ENCODE results near the gene TNFSF18.
"Not testable (repeated sequence)": the region's sequence is repeated elsewhere in the genome, so short reads cannot be mapped to it uniquely, and the experiment has no call there.

Gene TNFSF18, protein sequence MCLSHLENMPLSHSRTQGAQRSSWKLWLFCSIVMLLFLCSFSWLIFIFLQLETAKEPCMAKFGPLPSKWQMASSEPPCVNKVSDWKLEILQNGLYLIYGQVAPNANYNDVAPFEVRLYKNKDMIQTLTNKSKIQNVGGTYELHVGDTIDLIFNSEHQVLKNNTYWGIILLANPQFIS

DNA sequence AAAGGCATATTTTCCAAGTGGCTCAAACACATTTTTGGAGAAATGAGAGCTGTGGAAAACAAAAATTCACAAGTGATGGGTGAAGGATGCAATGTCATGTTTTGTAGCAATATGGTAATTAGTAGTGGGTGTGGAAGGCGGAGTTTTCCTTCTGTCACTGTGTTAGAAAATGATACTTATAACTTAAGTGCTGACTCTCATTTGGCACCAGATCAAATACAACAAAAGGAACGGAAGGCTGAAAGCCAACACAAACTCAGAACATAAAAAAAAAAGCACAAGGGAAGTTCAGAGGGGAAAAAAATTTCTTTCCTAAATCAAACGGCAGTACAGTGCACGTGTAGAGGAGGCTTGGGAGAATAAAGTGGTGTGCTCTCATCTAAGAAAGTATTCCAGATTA is at the start of gene TNFSF18:
TNFSF18 (minus strand) TSS at position 77 of the 400 bp plus-strand sequence; CDS start at position 32, 45 bp downstream.
- DNase-seq (ENCODE audit: low read depth, low spot score) = no peak

DNA sequence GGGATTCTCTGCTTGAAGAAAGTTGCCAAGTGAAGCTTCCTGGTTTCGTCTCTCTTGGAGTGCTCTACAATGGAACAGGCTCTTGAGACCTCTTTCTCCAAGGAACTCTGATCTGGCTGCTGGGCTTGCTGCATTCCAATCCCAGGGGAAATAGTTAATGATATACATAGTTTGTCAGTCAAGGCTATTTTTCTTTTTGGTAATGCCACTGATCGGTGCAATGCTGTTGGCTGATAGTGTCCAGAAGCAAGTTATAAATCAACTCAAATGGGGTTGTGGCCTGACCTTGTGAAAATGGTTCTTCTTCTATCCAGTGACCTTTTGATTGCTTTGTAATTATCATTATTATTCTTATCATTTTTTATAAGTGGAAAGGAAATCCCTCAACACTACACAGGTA is 48.4 kb upstream of the TNFSF18 start:
- no peak for DNase-seq (ENCODE audit: low read depth, low spot score)

DNA sequence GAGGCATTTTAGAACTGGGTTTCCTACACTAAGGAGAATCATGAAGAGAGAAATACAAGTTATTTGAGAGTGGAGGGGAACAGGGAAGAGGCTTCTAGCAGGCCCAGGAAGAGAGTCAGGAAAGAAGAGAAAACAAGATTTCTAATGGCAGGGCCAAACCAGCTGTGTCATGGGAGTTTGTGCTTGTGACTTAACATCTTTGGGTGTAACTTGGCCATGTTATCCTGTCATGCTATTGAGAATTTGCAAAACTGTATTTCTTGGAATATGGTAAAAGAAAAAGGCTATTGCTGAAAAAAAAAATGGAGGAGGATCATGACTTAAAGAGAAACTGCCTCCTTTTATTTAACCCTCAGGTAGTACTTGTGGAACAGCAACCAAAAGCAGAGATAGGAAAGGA is 47.4 kb upstream of the TNFSF18 start:
- no peak for DNase-seq (ENCODE audit: low read depth, low spot score)

DNA sequence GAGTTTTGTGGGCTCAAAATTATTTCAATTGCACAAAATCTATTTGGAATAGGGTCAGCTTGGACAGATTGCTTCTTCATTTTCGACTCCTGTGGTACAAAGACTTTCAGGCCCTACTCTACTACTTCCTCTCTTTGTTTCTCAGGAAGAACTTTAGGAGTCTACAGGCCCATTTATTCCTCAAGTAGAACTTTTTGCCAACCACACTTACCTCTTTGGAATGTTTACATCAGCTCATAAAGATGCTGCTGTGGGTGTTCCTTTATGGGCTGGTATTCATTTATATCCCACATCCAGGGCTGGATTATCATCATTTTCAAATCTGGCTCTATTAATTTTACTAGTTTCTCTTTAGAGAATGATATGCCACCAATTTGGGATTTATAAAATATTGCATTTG is 46.3 kb upstream of the TNFSF18 start:
- no peak for DNase-seq (ENCODE audit: low read depth, low spot score)

DNA sequence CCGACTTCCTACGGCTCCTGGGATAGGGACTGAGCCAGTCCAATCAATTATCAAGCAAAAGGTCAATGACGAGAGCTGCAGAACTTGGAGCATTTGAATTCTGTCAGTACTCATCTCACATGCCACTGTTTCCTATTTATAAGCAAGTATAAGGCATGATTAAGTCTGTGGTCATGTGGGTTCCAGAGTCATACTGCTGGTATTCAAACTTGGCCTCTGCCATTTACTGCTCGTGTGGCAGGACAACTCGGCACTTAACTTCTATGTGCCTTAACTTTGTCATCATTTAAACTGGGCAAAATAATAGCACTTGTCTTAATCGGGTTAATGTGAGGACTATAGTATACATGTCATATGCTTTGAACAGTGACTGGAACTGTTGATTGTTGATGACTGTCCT is 44.9 kb upstream of the TNFSF18 start:
- DNase-seq (ENCODE audit: low read depth, low spot score) = no peak

DNA sequence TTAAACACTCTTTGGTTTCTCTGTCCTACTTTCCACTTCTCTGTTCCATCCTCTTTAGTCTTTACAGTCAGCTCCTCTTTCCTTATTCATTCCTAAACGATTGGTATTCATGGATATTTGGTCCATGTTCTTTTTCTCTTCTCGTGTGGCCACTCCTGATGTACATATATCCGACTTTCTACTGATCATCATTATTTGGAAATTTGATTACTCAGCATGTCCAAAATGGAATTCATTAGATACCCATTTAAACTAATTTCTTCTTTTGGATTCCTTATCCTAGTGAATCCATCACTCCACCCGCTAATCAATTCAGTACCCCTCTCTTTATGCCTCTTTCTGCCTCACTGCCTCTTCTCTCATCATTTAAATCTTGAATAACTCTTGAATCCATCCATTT is 43.8 kb upstream of the TNFSF18 start:
- no peak for DNase-seq (ENCODE audit: low read depth, low spot score)

DNA sequence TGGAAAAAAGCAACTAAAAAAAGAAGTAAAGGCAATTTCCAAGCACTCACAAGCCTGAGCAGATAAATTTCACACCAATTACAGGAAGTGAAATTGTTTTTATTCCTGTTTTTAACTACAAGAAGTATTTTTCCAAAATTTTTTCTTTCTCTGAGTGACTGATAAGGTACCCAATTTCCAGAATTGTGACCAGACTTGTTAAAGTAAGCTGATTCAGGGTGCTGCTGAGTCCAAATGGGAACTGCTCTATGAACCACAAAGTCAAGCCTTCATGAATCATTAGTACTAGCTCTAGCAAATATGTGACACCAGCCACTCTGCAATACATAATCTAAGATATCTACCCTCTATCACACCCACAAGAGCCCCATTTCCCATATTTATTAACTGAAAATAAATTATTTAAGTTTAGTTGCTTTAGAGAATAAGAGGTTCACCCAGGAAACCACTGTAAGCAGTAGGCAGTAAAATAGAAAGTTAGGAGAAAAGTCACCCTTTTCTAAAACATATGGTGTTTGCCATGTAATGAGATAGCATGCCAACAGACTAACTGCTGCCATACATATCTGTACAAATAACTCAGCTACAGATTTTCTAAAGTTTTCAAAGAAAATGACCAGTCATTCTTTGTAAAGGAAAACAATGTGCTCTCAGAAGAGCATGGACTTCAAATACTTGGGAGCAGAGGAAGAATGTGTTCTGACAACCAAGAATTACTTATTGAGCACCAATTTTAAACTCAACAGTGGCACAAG is 43.1 kb upstream of the TNFSF18 start:
- no peak for DNase-seq (ENCODE audit: low read depth, low spot score)

DNA sequence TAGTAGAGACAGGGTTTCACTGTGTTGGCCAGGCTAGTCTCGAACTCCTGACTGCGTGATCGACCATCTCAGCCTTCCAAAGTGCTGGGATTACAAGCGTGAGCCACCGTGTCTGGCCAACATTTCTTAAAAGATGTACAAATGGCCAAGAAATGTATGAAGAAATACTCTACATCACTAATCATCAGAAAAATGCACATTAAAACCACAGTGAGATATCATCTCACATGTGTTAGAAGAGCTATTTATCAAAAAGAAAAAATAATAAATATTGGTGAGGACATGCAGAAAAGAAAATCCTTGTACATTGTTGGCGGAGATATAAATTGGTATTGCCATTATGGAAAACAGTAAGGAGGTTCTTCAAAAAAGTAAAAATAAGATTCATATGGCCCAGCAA is 33.6 kb upstream of the TNFSF18 start:
- DNase-seq (ENCODE audit: low read depth, low spot score) = no peak

DNA sequence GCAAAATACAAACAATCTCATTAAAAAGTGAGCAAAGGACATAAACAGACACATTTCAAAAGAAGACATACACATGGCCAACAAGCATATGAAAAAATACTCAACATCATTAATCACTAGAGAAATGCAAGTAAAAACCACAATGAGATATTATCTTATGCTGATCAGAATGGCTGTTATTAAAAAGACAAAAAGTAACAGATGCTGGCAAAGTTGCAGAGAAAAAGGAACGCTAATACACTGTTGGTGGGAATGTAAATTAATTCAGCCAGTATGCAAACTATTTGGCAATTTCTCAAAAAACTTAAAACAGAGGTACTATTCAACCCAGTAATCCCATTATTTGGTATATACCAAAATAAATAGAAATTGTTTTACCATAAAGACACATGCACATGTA is 32.2 kb upstream of the TNFSF18 start:
- no peak for DNase-seq (ENCODE audit: low read depth, low spot score)

DNA sequence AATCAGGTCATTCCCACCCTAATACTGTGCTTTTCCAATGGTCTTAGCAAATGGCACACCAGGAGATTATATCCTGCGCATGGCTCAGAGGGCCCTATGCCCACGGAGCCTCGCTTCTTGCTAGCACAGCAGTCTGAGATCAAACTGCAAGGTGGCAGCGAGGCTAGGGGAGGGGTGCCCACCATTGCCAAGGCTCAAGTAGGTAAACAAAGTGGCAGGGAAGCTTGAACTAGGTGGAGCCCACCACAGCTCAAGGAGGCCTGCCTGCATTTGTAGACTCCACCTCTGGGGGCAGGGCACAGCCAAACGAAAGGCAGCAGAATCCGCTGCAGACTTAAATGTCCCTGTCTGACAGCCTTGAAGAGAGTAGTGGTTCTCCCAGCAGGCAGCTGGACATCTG is 23.5 kb upstream of the TNFSF18 start:
- not testable (repeated sequence) for DNase-seq (ENCODE audit: low read depth, low spot score)

DNA sequence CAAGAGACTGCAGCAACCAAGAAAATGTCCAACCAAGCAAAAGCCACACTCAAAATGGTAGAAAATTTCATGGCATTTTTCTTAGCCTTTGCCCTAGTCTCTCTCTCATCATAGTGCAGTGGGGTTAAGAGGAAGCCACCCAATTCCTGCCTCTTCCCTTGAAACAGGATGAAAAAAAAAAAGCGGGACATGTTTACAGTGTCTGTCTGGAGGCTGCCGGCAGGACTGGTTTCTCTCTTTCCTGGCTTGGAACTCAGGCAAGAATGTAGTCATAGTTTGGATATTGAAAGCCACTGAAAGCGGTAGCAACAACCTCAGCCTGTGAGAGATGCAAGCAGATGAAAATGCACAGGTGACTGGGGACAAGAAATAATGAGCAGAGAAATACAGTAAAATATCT is 13.3 kb upstream of the TNFSF18 start:
- DNase-seq (ENCODE audit: low read depth, low spot score) = no peak

DNA sequence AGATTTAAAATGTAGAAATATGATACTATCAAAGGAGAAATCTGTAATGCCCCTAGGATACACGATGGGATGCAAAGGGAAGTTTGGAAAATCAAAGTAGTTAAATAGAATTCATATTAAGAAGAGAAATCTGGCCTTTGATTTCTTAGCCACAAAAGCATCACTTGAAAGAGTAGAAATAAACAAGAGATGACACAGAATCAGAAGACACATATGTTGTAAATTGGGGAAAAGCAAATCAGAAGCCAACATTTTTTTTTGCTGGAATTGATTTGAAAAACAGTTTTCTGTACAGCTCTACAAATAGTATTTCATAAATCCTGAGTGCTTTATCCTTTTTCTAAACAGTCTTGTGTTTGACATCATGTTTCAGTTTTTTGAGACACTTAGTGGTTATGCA is 12.4 kb upstream of the TNFSF18 start:
- no peak for DNase-seq (ENCODE audit: low read depth, low spot score)

DNA sequence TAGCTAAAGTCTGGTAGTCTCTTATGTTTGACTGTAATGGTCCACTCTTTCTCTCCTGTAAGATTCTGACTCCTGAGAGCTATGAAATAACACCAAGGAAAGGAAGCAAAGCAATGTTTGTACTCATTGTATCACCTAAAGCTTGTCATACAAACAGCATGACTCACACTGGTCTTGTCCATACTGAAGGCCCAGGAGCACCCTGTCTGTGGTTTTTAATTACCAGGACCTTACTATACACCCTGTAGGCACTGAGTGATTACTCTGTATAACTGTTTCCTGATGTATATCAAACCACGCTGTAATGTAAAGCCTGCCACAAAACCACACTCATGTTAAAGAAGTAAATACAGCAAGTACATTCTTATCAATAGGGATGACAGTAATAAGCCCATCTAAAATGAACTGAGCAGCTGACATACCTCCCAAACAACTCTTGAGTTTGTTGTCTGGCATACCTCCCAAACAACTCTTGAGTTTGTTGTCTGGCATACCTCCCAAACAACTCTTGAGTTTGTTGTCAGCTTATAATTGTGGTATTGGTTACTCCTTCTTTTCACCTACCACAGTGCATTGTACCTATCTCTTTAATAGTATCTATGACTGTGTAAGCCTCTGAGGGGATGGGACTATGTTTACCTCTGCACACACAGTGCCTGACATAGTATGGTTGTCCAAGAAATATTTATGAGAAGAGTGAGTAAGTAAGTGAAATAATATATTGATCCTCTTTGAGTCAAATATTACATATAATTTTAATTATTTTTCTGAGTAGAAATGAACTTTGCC is 11.6 kb upstream of the TNFSF18 start:
- no peak for DNase-seq (ENCODE audit: low read depth, low spot score)

DNA sequence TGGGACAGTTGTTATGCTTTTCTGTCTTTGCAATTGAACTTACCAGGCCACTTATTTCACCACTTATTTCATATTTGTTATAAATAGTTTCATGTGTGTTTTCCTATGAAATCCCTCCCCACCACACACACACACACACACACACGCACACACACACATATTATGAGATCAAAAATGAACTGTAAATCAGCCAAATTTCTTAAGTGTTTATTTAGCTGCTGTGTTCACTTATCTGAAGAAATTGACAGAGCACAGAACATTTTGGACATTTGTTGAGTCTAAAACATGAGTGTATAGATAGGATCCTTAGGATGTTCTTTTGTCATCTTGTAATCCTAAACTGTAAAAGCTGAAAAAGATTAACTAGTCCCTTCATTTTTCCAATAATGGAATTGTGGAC is 7.8 kb upstream of the TNFSF18 start:
- no peak for DNase-seq (ENCODE audit: low read depth, low spot score)

DNA sequence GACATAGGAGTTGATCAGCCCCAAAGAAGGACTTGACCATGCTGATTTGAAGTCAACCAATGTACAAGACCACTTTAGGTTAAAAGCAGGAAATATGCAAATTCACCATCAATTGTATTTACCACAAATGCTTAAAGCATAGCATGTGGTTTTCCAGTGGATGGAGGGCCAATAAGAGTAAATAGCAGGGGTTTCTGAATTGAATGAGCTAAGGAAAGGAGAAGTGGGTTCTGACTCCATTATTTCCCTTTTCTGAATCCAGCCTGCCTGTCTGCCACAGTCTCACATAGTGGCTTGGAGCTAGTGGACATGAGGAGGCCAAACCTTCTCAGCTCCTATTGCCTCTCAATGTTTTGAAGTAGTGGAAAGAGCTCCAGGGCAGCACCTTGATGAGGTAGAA is 7.2 kb upstream of the TNFSF18 start:
- DNase-seq (ENCODE audit: low read depth, low spot score) = no peak

DNA sequence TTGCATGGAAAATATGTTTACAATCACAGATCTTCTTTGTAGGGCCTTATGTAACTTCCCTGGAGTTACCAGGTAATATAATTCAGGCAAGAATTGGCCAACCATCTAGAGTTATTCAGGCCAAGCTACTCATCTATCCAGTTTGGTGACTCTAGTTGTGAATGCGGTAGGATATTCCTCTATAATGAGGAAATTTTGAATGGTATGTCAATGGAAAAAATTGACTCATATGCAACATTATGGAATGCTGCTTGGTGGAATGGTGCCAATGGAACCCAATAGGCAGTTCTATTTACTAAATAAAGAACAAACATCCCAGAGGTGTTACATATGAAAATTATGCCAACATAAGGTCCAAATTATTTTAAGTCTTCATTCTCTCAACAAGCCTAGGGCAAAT is 5.6 kb upstream of the TNFSF18 start:
- DNase-seq (ENCODE audit: low read depth, low spot score) = no peak

DNA sequence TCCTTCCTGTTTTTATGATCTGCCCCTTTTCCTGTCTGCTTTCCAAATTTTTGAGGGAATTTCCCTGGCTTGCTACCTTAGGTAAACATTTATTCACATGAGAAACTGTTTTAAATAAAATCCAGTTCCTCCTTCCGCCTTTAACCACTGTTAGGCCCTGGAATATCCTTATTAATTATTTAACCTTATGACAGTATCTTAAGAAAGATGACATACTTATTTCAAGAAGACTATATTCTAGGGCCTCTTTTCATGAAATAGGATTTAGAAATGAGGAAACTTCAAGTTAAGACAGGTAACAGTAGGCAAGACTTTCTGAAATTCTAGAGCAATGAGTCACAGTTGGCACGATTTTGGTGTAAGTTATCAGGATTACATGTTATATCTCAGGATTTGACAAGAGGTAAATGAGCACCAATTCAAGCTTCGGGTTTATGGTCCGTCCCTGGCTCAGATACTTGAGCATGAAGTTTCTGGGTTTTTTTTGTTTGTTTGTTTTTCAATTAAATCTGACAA is 2.0 kb upstream of the TNFSF18 start:
- no peak for DNase-seq (ENCODE audit: low read depth, low spot score)

DNA sequence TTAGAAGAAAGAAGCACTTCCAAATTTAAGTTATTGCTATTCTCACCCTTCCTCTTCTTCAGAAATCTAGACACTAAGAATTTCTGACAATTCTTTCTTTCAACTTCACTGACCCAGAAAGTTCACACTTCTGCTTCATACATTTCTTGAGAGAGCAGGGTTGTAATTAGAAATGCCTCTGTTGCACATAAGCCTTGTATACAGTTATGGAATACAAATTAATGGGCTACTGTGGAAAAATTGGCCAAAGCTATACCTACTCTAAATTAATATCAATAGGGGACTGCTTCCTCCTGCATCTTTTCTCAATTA is 1.5 kb downstream of the TNFSF18 start:
- DNase-seq (ENCODE audit: low read depth, low spot score) = no peak

DNA sequence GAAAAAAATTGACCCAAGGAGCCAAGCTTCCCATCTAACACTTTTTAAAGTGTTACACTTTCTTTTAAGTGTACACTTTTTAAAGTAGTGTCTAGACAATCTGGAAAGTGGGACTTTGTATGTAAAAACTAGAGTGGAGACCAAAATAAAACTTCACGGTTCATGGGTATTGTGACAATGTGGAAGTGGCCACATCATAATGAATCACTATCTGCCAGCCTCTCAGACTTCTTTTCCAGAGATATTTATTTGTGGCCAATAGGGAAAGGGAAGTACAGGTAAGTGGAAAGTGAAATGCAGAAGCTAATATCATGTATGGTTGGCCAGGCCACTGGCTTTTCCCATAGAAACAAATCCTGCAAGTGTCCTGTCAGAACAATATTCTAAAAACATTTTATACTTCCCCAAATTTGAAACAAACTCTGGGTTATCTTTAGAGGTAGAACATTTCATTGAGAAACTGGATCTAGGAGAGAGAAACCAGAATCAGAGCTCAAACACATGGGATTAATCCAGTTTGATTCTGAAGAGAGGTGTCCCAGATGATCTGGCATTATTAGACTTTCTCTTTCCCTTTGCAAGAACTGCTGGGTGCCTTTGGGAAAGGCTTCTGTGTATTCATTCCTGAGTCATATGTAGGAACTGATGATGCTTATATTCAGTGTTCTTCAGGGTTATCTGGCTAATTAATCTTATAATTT is 2.0 kb downstream of the TNFSF18 start:
- no peak for DNase-seq (ENCODE audit: low read depth, low spot score)

DNA sequence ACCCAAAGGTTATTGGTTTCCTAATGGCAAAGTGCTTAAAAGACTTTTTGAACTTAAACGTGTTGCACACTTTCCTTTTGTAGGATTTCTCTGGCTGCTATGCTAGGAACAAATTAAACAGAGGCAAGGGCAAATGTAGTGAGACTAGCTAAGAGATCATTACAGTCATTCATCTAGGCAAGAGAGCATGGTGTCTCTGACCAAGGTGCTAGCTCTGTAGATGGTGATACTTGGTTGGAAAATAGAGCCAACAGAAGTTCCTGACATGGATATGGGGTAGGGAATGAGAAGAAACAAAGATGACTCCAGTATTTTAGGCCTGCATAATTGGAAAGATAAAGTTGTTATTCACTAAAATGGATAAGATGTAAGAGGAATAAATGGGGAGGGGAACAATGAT is 6.1 kb downstream of the TNFSF18 start:
- DNase-seq (ENCODE audit: low read depth, low spot score) = no peak

DNA sequence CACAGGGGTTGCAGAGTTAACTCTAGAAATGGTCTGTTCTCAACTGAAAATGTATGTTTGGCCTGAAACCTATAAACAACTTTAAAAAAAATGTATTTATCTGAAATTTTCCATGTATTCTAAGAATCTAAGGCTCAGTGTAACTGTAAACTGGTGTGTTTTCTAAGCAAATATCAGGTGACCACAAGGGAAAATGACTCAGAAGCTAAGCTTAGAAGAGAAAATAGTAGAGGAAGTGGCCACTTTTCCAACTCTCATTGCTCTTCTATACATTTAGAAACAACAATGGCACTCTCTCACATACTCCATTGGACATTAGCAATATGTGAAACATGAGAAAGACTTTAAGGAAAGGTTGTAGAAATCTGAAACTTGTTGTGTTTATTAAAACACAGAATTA is 7.5 kb downstream of the TNFSF18 start:
- no peak for DNase-seq (ENCODE audit: low read depth, low spot score)

DNA sequence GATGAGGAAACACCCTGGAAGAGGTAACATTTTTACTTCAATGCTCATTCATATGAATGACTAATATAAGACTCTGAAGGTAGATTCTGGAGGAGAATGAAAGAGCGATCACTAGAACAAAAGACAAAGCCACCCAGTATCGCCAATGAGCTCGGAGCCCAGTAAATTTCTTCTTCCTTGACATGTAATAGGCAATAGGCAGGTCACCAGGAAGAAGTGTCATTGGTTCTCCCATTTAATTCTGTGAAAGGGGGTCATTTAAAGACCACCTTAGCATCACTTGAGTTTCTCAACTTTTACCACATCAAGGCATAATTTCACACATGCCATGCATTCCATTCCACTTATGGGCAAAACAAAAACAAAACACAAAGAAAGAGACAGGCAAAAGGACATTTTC is 7.9 kb downstream of the TNFSF18 start:
- no peak for DNase-seq (ENCODE audit: low read depth, low spot score)

Measured in iPS DF 19.7 (cell line).